Measurements from ENCODE around the gene WBP1L. TPM values are rescaled to one million over a fixed set of nuclear protein-coding genes. Genes with fewer than 3 reads are reported as not detected.
"Not testable (repeated sequence)": the region's sequence is repeated elsewhere in the genome, so short reads cannot be mapped to it uniquely, and the experiment has no call there.

Gene WBP1L
- total RNA-seq, 3 donors from 2014 or later (not counting 1 experiment from before 2014, with no cell fraction given), result 34.6 to 48.4 (median 47.9) TPM

DNA sequence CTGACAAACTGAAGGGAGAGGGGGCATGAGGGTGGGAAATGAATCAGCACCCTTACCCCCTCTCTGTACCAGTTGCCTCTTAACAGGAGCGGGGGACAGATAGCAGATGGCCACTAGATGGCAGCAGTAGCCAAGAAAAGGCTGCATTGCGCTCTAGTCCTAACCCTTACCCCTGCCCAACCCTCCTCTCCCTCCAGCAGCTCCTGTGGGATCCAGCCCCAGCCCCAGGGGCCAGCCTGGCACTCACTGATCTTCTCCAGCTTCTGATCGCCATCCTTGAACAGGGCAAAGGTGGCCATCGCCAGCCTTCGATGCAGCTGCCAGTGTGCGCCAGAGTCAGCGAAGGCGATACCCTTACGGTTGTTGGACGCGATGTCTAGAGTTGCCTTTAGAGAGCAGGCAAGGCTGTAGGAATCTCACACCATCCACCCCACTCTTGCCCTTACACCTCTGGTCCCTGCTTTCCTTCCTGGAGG, 91.3 kb downstream of the WBP1L start:
- intact Hi-C loops (cut with micrococcal nuclease), result loop anchor here (1.0 to 10.0 kb wide), 3 partner anchors 66 to 650 kb away; no protein-coding TSS in a partner anchor
- Histone ChIP-seq H3K27me3 (ENCODE audit: control insufficient read depth, insufficient read depth, low read length) (peaks cover 5% of the 10 kb centered on the region), H3K36me3 (ENCODE audit: control insufficient read depth, insufficient read depth, low read length) (no peaks in the 10 kb centered on the region), H3K9me3 (ENCODE audit: control insufficient read depth, insufficient read depth, low read length) (peaks cover 9% of the 10 kb centered on the region), H3K4me1 (ENCODE audit: control insufficient read depth, insufficient read depth, low read length) (peaks cover 6% of the 10 kb centered on the region), H3K4me3 (ENCODE audit: low read length) (no peak overlapping the region), H3K27ac (ENCODE audit: low read length) (no peak overlapping the region)
- 72% methylated on average over 11 of the region's 11 CpGs for WGBS (ENCODE audit: insufficient coverage)
- ATAC-seq (peak; percentile 86 to 99 (median 98)), DNase-seq (peak; percentile 64 to 88)
- H3K4me1 Mint-ChIP-seq, result peaks cover 0 to 7% of the 10 kb centered on the region in 2 donors
- H3K4me3 Mint-ChIP-seq, result no peak overlapping the region
- H3K9me3 Mint-ChIP-seq, result peaks cover 0 to 4% of the 10 kb centered on the region in 2 donors
- H3K27ac Mint-ChIP-seq, result no peak overlapping the region
- TF ChIP-seq, protein P1, sequence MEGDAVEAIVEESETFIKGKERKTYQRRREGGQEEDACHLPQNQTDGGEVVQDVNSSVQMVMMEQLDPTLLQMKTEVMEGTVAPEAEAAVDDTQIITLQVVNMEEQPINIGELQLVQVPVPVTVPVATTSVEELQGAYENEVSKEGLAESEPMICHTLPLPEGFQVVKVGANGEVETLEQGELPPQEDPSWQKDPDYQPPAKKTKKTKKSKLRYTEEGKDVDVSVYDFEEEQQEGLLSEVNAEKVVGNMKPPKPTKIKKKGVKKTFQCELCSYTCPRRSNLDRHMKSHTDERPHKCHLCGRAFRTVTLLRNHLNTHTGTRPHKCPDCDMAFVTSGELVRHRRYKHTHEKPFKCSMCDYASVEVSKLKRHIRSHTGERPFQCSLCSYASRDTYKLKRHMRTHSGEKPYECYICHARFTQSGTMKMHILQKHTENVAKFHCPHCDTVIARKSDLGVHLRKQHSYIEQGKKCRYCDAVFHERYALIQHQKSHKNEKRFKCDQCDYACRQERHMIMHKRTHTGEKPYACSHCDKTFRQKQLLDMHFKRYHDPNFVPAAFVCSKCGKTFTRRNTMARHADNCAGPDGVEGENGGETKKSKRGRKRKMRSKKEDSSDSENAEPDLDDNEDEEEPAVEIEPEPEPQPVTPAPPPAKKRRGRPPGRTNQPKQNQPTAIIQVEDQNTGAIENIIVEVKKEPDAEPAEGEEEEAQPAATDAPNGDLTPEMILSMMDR (IDR thresholded peaks at IDR 0.05), result peak; percentile 86
- H3K27me3 Mint-ChIP-seq (ENCODE audit: low read depth in 2 of 2), result peaks cover 3 to 25% of the 10 kb centered on the region in 2 donors
- H3K36me3 Mint-ChIP-seq, result peaks cover 9% of the 10 kb centered on the region

DNA sequence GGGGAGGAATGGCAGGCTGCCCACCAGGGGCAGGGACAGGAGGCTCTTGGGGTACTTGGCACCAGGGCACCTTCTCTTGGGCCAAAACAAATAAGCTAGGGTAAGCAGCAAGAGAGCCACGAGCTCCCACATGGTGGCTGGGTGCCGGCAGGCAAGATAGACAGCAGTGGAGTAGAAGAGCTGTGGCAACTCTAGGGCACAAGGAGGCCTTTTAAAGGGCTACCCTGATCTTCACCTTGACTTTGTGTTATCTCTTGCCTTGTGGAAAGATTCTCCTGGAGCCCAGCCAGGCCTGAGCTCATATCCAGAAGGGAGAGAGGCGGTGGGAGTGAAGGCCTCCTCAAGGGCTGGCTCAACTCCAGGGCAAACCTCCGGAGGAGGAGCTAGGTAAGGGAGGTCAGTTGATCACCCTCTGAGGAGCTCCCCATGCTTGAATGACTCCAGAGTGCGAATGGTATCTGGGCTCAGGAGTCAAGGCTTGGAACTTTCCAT, 93.5 kb downstream of the WBP1L start, which contains the start of gene CYP17A1:
TSS of gene CYP17A1 (minus strand) at position 184 of the 492 bp plus-strand sequence. CDS start at position 132, 52 bp downstream.
- intact Hi-C loops (cut with micrococcal nuclease), result loop anchor here (10.0 kb wide), 1 partner anchor 648 kb away; no protein-coding TSS in a partner anchor
- Mint-ChIP-seq H3K4me1 (peaks cover 0 to 7% of the 10 kb centered on the region in 2 donors), H3K27ac (no peak within 1 kb of the TSS), H3K4me3 (no peak within 1 kb of the TSS), H3K9me3 (peaks cover 0 to 4% of the 10 kb centered on the region in 2 donors), H3K27me3 (ENCODE audit: low read depth in 2 of 2) (peaks cover 8 to 41% of the 10 kb centered on the region in 2 donors), H3K36me3 (peaks cover 9% of the 10 kb centered on the region)
- ATAC-seq (no peak), DNase-seq (no peak)
- TF ChIP-seq, protein P1 (IDR thresholded peaks at IDR 0.05), result no peak
- Histone ChIP-seq H3K27ac (ENCODE audit: low read length) (no peak within 1 kb of the TSS), H3K36me3 (ENCODE audit: control insufficient read depth, insufficient read depth, low read length) (no peaks in the 10 kb centered on the region), H3K27me3 (ENCODE audit: control insufficient read depth, insufficient read depth, low read length) (peaks cover 7% of the 10 kb centered on the region), H3K4me1 (ENCODE audit: control insufficient read depth, insufficient read depth, low read length) (peaks cover 6% of the 10 kb centered on the region), H3K9me3 (ENCODE audit: control insufficient read depth, insufficient read depth, low read length) (peaks cover 9% of the 10 kb centered on the region), H3K4me3 (ENCODE audit: low read length) (no peak within 1 kb of the TSS)
- 96% methylated on average over 5 of the region's 5 CpGs for WGBS (ENCODE audit: insufficient coverage)

DNA sequence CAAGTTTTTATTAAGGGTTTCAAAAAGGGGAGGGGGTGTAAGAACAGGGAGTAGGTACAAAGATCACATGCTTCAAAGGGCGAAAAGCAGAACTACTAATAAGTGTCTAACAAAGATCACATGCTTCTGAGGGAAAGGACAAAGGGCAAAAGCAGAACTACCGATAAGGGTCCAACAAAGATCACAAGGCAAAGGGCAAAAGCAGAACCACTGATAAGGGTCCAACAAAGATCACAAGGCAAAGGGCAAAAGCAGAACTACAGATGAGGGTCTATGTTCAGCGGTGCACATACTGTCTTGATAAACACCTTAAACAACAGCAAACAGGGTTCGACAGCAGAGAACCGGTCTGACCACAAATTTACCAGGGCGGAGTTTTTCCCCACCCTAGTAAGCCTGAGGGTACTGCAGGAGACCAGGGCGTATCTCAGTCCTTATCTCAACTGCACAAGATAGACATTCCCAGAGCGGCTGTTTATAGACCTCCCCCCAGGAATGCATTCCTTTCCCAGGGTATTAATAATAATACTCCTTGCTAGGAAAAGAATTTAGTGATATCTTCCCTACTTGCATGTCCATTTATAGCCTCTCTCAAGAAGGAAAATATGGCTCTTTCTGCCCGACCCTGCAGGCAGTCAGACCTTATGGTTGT, 94.7 kb downstream of the WBP1L start:
- not testable (repeated sequence) for H3K27ac Mint-ChIP-seq; H3K27me3 ChIP-seq (ENCODE audit: control insufficient read depth, insufficient read depth, low read length); H3K27ac ChIP-seq (ENCODE audit: low read length); H3K9me3 ChIP-seq (ENCODE audit: control insufficient read depth, insufficient read depth, low read length); H3K4me1 Mint-ChIP-seq; H3K4me3 ChIP-seq (ENCODE audit: low read length); H3K4me1 ChIP-seq (ENCODE audit: control insufficient read depth, insufficient read depth, low read length); H3K36me3 Mint-ChIP-seq; ATAC-seq; H3K9me3 Mint-ChIP-seq; H3K36me3 ChIP-seq (ENCODE audit: control insufficient read depth, insufficient read depth, low read length); H3K4me3 Mint-ChIP-seq; DNase-seq
- intact Hi-C loops (cut with micrococcal nuclease), result loop anchor here (10.0 kb wide), 1 partner anchor 646 kb away; no protein-coding TSS in a partner anchor
- WGBS (ENCODE audit: insufficient coverage), result 91% methylated on average over 9 of the region's 9 CpGs
- peaks cover 12 to 41% of the 10 kb centered on the region in 2 donors for H3K27me3 Mint-ChIP-seq (ENCODE audit: low read depth in 2 of 2)

DNA sequence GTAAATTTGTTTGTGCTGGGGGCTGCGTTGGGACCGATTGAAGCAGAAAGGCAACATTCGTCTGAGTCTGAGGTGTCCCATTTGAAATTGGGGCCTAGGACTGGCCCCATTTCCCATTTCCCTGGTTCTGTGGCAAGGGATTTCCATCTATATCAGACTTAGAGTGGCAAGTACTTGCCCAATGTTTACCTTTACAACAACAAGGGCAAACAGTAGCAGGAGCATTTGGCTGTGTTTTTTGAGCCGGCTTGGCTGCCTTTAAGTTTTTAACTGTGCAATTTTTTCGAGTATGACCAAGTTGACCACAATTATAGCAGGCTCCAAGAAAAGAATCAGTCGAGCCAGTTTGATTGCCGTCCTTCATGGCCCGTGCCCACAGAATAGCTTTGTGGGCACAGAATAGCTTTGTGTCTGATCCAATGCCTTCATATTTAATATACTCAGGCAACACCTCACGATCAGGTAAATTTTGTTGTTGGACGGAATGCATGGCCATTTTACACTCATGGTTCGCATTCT, 98.1 kb downstream of the WBP1L start:
- Mint-ChIP-seq H3K9me3 (peaks cover 0 to 4% of the 10 kb centered on the region in 2 donors), H3K36me3 (peaks cover 9% of the 10 kb centered on the region), H3K27ac (no peak overlapping the region), H3K4me1 (no peaks in the 10 kb centered on the region), H3K27me3 (ENCODE audit: low read depth in 2 of 2) (peaks cover 14 to 41% of the 10 kb centered on the region in 2 donors), H3K4me3 (no peak overlapping the region)
- Histone ChIP-seq H3K9me3 (ENCODE audit: control insufficient read depth, insufficient read depth, low read length) (peaks cover 9% of the 10 kb centered on the region), H3K4me1 (ENCODE audit: control insufficient read depth, insufficient read depth, low read length) (no peaks in the 10 kb centered on the region), H3K4me3 (ENCODE audit: low read length) (no peak overlapping the region), H3K27me3 (ENCODE audit: control insufficient read depth, insufficient read depth, low read length) (peaks cover 2% of the 10 kb centered on the region), H3K36me3 (ENCODE audit: control insufficient read depth, insufficient read depth, low read length) (no peaks in the 10 kb centered on the region), H3K27ac (ENCODE audit: low read length) (no peak overlapping the region)
- WGBS (ENCODE audit: insufficient coverage), result 88% methylated on average over 11 of the region's 11 CpGs
- intact Hi-C loops (cut with micrococcal nuclease), result no loop called here
- DNase-seq (no peak), ATAC-seq (no peak)
- TF ChIP-seq, protein P1 (IDR thresholded peaks at IDR 0.05), result no peak

DNA sequence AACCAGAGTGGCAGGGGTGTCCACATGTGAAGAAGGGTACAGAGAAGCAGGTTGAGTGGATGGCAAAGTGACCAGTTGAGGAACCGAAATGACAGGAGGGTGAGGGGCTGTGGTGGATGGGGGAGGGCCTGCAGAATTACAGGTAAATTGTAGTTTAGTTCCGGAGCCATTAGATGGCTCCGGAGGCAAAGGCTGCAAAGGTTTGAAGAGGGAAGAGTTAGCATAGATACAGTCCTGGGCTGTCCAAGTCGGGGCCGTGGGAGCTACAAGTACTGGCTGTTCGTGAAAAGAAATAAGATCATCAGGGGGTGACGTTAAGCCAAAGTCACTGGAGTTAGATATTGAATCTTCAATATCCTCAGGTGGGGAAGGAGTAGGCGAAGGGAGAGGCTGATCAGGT, 99.4 kb downstream of the WBP1L start:
- H3K4me3 Mint-ChIP-seq; H3K4me1 Mint-ChIP-seq; H3K9me3 Mint-ChIP-seq; H3K36me3 ChIP-seq (ENCODE audit: control insufficient read depth, insufficient read depth, low read length); DNase-seq; H3K4me3 ChIP-seq (ENCODE audit: low read length); ATAC-seq; H3K27ac Mint-ChIP-seq; H3K36me3 Mint-ChIP-seq; H3K27me3 ChIP-seq (ENCODE audit: control insufficient read depth, insufficient read depth, low read length); H3K4me1 ChIP-seq (ENCODE audit: control insufficient read depth, insufficient read depth, low read length); H3K27ac ChIP-seq (ENCODE audit: low read length); H3K9me3 ChIP-seq (ENCODE audit: control insufficient read depth, insufficient read depth, low read length); intact Hi-C loops (cut with micrococcal nuclease): not testable (repeated sequence)
- WGBS (ENCODE audit: insufficient coverage), result 67% methylated on average over 8 of the region's 8 CpGs
- H3K27me3 Mint-ChIP-seq (ENCODE audit: low read depth in 2 of 2), result peaks cover 11 to 35% of the 10 kb centered on the region in 2 donors

All from natural killer cell (primary cell).